Dermis blood vessel endothelial cell (primary cell): ENCODE data around the gene SEC14L3. TPM values are rescaled to one million over a fixed set of nuclear protein-coding genes. Genes with fewer than 3 reads are reported as not detected.

Experiments used
- DNase-seq: peaks from one replicate; pipeline ENCODE4 v3.0.0; 2010
- total RNA-seq: library from RNA; depleted of rRNA; stranded (reverse); fragments of >200 nt; gene quantifications from 2 replicates; pipeline ENCODE4 v1.2.3, GENCODE V29; 2014

Gene SEC14L3
- total RNA-seq, 1 donor from 2014 or later, result not detected

DNA sequence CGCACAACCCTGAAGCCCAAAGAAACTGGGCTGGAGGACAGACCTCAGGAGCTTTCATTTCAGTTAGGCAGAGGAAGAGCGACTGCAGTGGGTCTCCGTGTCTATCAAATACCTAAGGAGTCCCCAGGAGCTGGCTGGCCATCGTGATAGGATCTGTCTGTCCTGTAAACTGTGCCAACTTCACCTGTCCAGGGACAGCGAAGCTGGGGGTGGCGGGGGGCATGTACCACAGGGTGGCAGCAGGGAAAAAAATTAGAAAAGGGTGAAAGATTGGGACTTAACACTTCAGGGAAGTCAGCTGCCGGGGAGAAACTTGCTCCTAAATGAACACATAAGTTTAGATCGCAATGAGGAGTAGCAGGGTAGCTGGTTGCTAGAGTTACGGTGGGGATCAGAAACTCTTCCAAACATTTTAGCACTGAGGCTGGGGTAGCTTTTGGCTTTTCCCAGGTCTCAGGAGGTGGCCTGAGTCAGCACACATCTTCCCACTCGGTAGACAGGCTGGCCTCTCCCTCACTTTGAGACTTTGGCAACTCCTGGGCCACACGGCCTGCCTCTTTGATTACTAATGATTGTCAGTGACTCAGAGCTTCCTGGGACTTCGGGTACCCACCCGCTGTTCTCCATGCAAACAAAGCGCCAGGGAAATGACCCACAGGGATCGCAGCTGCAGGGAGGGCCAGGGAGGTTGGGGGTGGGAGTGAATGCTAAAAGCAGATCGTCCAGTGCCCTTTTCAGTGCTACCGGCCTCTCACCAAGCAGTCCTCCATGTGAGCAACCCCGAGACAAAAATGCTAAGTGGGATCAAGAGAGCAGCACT lies 49.1 kb downstream of the SEC14L3 start:
- DNase-seq, result peak; percentile 59

DNA sequence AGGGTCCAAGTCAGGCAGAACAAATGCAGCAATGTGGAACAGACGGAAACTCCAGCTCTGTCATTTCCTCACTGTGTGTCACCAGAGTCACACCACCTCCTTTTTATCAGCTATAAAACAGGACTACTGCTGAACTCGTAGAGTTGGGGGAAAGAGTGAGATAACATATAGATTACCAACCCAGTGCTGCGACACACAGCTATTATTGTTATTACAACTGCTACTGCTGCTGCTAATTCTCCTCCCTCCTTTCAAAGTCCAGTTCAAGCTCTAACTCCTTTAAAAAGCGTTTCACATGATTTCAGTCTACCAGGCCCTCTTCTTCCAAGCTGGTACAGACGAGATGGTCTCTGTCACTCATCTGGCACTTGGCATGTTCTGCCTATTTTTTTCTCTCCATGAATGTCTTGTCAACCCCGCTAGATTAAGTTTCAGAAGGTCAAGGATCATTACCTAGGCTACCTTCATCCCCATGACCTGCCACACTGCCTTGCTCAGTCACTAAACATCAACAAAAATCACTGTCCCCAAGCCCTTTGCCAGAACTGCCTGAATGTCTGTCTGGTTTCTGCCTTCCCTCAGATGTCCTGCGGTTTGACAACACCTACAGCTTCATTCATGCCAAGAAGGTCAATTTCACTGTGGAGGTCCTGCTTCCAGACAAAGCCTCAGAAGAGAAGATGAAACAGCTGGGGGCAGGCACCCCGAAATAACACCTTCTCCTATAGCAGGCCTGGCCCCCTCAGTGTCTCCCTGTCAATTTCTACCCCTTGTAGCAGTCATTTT lies 49.9 kb downstream of the SEC14L3 start:
- peak; percentile 66 for DNase-seq

DNA sequence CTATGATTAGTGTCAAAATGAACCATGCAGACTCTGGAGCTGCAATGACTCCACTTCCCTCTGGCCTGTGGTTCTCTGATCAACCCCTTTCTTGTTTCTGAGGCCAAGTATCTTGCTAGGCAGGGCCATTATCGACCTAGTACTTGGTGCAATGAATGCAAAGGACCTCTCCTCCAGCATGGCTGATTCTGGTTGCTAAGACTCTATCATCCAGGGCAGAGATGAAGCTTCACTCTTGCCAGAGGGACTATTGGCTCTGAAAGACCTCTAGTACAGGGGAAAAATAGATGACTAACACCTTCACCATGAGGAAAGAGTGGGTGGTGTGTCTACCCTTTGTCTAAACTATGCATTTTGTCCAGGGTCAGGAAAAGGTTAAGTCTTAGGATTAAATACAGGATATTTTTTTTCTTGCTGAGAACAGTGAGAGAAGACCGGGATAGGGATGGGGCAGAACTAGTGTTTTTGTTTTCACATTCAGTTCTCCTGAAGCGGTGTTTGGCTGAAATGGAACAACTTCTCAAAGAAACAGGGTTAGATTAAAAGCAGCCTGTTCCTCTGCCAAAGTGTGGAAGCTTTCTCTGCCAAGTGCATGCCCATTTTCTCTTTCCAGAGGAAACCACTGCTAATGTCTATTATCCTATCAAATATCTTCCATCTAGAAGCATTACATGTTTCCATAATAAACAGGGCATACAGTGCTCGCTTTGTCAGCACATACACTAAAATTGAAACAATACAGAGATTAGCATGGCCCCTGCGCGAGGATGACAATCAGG lies 51.3 kb downstream of the SEC14L3 start:
- peak; percentile 88 for DNase-seq

DNA sequence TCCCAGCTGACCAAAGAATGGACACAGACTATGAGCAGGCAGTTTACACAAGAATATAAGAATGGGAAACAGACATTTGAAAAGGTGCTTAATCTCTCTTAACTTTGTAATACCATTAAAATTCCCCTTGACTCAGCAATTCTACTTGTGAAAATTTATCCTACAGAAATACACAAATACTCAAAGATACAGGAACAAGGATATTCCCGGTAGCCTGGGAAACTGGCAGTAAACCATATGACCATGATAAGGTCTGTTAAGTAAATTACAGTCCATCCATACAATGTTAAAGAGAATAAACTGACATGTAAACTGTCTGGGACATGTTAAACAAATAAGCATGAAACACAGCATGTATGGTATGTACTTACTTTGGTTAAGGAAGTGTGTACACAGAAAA lies 55.0 kb downstream of the SEC14L3 start:
- no peak for DNase-seq

DNA sequence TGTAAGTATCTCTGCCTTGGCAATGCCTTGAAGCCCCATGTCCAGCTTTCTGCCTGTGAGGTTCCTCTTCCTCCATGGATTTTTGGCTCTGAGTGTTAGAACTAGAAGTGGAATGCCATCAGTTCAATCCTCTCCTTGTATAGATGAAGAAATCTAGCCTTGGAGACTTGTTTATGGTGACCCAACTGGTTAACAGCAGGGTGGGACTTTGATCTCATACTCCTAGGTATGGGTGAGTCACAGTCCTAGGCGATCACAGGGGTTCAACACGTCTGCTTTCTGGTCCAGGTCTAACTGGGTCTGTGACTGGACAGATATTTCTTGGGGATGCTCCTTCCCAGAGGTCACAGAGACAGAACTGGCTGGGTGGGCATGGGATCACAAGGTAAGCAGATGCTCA lies 55.4 kb downstream of the SEC14L3 start:
- DNase-seq, result no peak

DNA sequence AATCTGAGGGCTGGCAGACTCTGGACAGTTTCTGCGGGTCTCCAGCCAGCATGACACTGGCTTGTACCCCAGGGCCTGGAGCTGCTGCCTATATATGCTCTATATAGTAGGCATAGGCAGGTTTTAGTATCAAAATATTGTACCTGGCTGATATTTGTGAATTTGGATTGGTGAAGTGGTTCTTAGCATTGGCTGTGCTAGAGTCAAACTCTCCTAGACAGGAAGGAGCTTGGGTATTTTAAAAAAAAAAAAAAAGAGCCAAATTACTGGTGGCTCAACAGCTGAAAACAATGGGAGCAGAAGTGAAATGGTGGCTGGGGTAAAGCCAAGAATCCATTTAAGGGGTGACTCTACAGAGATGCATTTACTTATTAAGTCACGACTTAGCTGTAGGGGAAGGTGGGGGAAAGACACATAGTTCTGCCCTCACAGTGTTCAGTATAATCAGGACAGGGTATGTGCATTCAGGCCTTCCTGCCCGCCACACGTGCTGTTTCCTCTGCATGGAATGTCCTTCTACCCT lies 57.2 kb downstream of the SEC14L3 start:
- peak; percentile 47 for DNase-seq

DNA sequence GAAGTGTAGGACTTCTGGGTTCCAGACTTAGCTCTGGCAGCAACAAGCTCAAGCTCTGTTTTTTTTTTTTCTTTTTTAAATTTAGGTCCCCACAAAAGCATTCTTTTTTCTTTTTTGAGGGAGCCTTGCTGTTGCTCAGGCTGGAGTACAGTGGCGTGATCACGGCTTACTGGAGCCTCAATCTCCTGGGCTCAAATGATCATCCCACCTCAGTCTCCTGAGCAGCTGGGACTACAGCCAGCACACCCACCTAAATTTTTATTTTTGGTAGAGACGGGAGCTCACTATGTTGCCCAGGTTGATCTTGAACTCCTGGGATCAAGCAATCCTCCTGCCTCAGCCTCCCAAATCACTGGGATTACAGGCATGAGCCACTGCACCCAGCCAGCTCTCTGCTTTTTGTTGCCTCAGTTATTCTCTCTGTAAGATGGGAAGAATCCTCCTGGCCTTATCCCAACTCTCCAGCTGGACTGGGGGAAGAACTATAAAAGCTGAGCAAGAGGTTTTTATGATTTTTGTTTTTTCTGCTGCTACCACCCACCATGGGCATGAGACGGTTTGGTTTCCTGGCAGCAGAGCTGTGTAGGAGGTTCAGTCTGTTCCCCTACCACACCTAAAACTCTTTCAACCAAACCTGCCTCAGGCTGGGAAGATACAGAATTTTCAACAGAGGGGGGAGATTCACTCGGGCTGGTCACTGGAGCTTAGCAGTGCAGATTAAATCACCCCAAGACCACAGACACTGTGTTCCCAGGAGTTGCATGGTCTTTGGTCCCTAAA lies 57.9 kb downstream of the SEC14L3 start:
- no peak for DNase-seq

DNA sequence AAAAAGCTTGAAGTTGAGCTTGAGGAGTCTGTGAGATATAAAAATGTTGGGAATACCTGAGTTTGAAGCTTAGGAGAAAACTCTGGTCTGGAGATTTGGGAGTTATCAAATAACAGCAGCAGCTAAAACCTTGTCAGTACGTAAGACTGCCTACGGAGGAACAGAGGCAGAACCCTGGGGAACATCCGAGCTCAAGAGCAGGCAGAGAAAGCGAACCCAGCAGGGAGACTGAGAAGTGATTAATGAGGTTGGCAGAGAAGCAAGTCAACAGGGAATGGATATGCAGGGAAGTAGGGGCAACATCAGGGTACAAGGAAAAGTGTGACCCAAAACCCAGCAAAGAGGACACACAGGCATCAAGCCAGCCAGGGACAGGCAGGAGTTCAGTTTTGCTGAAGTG lies 58.8 kb downstream of the SEC14L3 start:
- DNase-seq, result no peak

DNA sequence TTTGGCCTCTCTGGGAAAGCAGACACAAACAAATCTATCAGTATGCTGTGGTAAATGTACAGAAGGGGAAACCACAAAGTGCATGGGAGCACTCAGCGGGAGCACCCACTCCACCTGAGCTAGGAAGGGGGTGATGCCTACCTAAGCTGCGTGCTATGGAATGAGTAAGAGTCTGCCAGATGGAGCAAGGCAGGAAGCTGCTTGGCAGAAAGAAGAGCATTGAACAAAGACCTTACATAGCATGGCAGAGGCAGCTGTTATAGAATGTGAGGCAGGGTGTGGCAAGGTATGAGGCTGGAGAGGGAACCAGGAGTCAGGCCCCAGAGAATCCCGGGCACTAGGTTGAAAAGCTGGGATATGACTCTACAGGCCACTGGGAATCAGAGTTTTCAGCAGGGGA lies 60.0 kb downstream of the SEC14L3 start:
- DNase-seq, result no peak

Other genes with a start within 250 kb of the SEC14L3 start
- gene LIF, start 225.3 kb downstream of the SEC14L3 start, total RNA-seq, result 1.1 and 1.7 TPM in 2 replicates
- gene OSM, start 205.2 kb downstream of the SEC14L3 start, total RNA-seq, result not detected in 2 replicates
- gene CASTOR1, start 182.5 kb downstream of the SEC14L3 start, total RNA-seq, result 8.5 and 14.7 TPM in 2 replicates
- gene TBC1D10A, start 145.1 kb downstream of the SEC14L3 start, total RNA-seq, result 10.6 and 11.7 TPM in 2 replicates
- gene SF3A1, start 115.1 kb downstream of the SEC14L3 start, total RNA-seq, result 17.5 and 34.9 TPM in 2 replicates
- gene CCDC157, start 115.0 kb downstream of the SEC14L3 start, total RNA-seq, result 1.5 and 2.2 TPM in 2 replicates
- gene RNF215, start 84.6 kb downstream of the SEC14L3 start, total RNA-seq, result 15.1 and 29.3 TPM in 2 replicates
- gene SEC14L2, start 75.0 kb downstream of the SEC14L3 start, total RNA-seq, result 16.2 and 17.0 TPM in 2 replicates
- gene MTFP1, start 46.2 kb downstream of the SEC14L3 start, total RNA-seq, result 31.7 and 36.8 TPM in 2 replicates
- 0.17 and 0.74 TPM in 2 replicates for gene SEC14L4, start 33.7 kb upstream of the SEC14L3 start, total RNA-seq
- 0.05 and 0.34 TPM in 2 replicates for gene SEC14L6, start 74.7 kb upstream of the SEC14L3 start, total RNA-seq
- gene GAL3ST1, start 102.6 kb upstream of the SEC14L3 start, total RNA-seq, result 0.05 and 0.17 TPM in 2 replicates
- 67.2 and 98.6 TPM in 2 replicates for gene PES1, start 119.9 kb upstream of the SEC14L3 start, total RNA-seq
- gene TCN2, start 135.2 kb upstream of the SEC14L3 start, total RNA-seq, result 63.1 and 101 TPM in 2 replicates
- gene SLC35E4, start 163.8 kb upstream of the SEC14L3 start, total RNA-seq, result 30.8 and 40.7 TPM in 2 replicates
- gene DUSP18, start 195.9 kb upstream of the SEC14L3 start, total RNA-seq, result 14.0 and 15.4 TPM in 2 replicates
- gene OSBP2, start 222.9 kb upstream of the SEC14L3 start, total RNA-seq, result 14.4 and 18.0 TPM in 2 replicates